ENCODE results near the gene TPCN2. TPM values are rescaled to one million over a fixed set of nuclear protein-coding genes. Genes with fewer than 3 reads are reported as not detected.
A peak's percentile ranks its signal among the peaks of the same experiment; 100 is the strongest.

TPCN2 gene
- total RNA-seq, 1 experiment from 2014 or later, result 28.9 TPM

- no peaks in the 10 kb centered on the region for H3K27me3 ChIP-seq (replicated peaks; ENCODE audit: insufficient read depth, low read depth, low read length, poor library complexity)
- intact Hi-C loops (cut with micrococcal nuclease; ENCODE audit: unreplicated experiment), result no loop called here
- no TSS peak for BruUV-seq (replicated peaks)
- no peak overlapping the region for H3K27ac ChIP-seq (ENCODE audit: low read depth, low read length, poor library complexity, severe bottlenecking)
- ChIA-PET POLR2A (ENCODE audit: low non-redundant PET) (no interaction called here), CTCF (no interaction called here)
- H3K36me3 ChIP-seq (ENCODE audit: insufficient read depth, low read length, poor library complexity, severe bottlenecking), result peaks cover 4% of the 10 kb centered on the region
- peaks cover 43% of the 10 kb centered on the region for H3K4me1 ChIP-seq (ENCODE audit: insufficient read depth, low read length, poor library complexity, severe bottlenecking)
- peaks cover 19% of the 10 kb centered on the region for H3K9me3 ChIP-seq (ENCODE audit: low read depth, low read length, poor library complexity, severe bottlenecking)
- DNase-seq (ENCODE audit: low spot score), result no peak
- TF ChIP-seq EZH2 (IDR thresholded peaks at IDR 0.05; ENCODE audit: borderline replicate concordance, low read depth, low read length, poor library complexity, severe bottlenecking) (no peak), CTCF (conservative IDR thresholded peaks at IDR 0.05; ENCODE audit: low read depth, low read length) (no peak)
- H3K4me3 ChIP-seq (ENCODE audit: low read depth, low read length, poor library complexity, severe bottlenecking), result no peak overlapping the region
Observed at GRCh38 chr11:69127884-69128283, 79.2 kb downstream of the TPCN2 start.

- Histone ChIP-seq H3K4me3 (ENCODE audit: low read depth, low read length, poor library complexity, severe bottlenecking) (no peak overlapping the region), H3K36me3 (ENCODE audit: insufficient read depth, low read length, poor library complexity, severe bottlenecking) (peaks cover 4% of the 10 kb centered on the region), H3K27ac (ENCODE audit: low read depth, low read length, poor library complexity, severe bottlenecking) (no peak overlapping the region), H3K4me1 (ENCODE audit: insufficient read depth, low read length, poor library complexity, severe bottlenecking) (peaks cover 31% of the 10 kb centered on the region), H3K9me3 (ENCODE audit: low read depth, low read length, poor library complexity, severe bottlenecking) (peaks cover 29% of the 10 kb centered on the region), H3K27me3 (replicated peaks; ENCODE audit: insufficient read depth, low read depth, low read length, poor library complexity) (no peaks in the 10 kb centered on the region)
- intact Hi-C loops (cut with micrococcal nuclease; ENCODE audit: unreplicated experiment), result no loop called here
- ChIA-PET POLR2A (ENCODE audit: low non-redundant PET) (no interaction called here), CTCF (no interaction called here)
- no TSS peak for BruUV-seq (replicated peaks)
- no peak for DNase-seq (ENCODE audit: low spot score)
- TF ChIP-seq CTCF (conservative IDR thresholded peaks at IDR 0.05; ENCODE audit: low read depth, low read length) (no peak), EZH2 (IDR thresholded peaks at IDR 0.05; ENCODE audit: borderline replicate concordance, low read depth, low read length, poor library complexity, severe bottlenecking) (no peak)
Observed at GRCh38 chr11:69129053-69129452, 80.3 kb downstream of the TPCN2 start.

GRCh38 chr11:69129647-69130046 is 80.9 kb downstream of the TPCN2 start:
- no peak overlapping the region for H3K4me3 ChIP-seq (ENCODE audit: low read depth, low read length, poor library complexity, severe bottlenecking)
- no peaks in the 10 kb centered on the region for H3K27me3 ChIP-seq (replicated peaks; ENCODE audit: insufficient read depth, low read depth, low read length, poor library complexity)
- H3K4me1 ChIP-seq (ENCODE audit: insufficient read depth, low read length, poor library complexity, severe bottlenecking), result peaks cover 28% of the 10 kb centered on the region
- intact Hi-C loops (cut with micrococcal nuclease; ENCODE audit: unreplicated experiment), result loop anchor here (2.0 to 5.0 kb wide), 2 partner anchors 78 to 167 kb away; no protein-coding TSS in a partner anchor
- H3K36me3 ChIP-seq (ENCODE audit: insufficient read depth, low read length, poor library complexity, severe bottlenecking), result peaks cover 4% of the 10 kb centered on the region
- H3K27ac ChIP-seq (ENCODE audit: low read depth, low read length, poor library complexity, severe bottlenecking), result peak overlapping the region; percentile 91
- ChIA-PET CTCF (no interaction called here), POLR2A (ENCODE audit: low non-redundant PET) (no interaction called here)
- DNase-seq (ENCODE audit: low spot score), result no peak
- no TSS peak for BruUV-seq (replicated peaks)
- H3K9me3 ChIP-seq (ENCODE audit: low read depth, low read length, poor library complexity, severe bottlenecking), result peaks cover 29% of the 10 kb centered on the region
- no peak for TF ChIP-seq EZH2 (IDR thresholded peaks at IDR 0.05; ENCODE audit: borderline replicate concordance, low read depth, low read length, poor library complexity, severe bottlenecking)
- TF ChIP-seq CTCF (conservative IDR thresholded peaks at IDR 0.05; ENCODE audit: low read depth, low read length), result no peak

Data from A673 (cell line).